Measurements from ENCODE around the gene CALY.

Gene CALY

DNA sequence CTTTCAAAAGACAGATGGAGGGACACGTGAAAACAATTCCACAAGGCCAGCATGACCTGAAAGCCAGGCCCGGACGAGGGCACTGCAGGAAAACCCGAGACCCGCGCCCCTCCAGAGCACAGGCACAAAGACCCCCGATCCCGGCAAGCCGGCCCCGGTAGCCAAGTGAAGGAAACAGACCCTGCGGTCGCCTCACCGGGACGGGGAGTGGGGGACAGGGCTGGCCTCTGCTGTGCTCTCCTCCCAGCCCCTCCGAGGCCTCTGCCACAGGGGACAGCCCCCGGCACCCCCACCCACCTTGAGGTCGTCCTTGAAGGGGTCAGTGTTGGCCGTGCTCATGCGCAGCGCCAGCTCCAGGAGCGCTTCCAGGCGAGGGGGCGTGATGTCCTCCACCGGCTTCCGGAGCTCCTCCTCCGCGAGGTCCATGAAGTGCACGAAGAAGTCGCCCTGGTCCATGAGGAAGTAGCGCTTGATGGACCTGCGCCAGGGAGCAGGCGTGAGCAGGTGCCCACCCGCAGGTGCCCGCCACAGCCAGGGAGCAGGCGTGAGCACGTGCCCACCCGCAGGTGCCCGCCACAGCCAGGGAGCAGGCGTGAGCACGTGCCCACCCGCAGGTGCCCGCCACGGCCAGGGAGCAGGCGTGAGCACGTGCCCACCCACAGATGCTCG, 48.7 kb downstream of the CALY start:
- DNase-seq (ENCODE audit: low read depth): no peak

GRCh38 chr10:133286366-133286765, 50.3 kb downstream of the CALY start:
- DNase-seq (ENCODE audit: low read depth): no peak

DNA sequence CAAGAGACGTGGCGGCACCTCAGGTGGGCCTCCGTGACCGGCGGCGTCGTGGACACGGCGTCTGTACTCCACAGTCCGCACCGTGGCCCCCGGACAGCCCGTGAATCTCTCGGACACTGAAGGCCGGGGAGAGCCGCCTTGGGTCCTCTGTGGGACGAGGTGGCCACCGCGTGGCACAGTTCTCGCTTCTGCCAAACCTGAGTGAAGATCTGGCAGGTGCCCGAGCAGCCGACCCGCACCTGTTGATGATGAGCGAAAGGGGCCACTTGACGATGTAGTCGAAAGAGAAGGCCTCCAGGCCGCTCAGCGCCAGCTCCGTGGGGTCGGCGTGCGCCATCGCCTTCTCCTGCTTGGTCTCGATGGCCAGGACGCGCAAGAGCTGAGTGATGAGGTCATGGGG, 51.5 kb downstream of the CALY start:
- no peak for DNase-seq (ENCODE audit: low read depth)

- DNase-seq (ENCODE audit: low read depth): no peak
Observed at GRCh38 chr10:133283931-133284330, 52.8 kb downstream of the CALY start.

GRCh38 chr10:133282846-133283390, 53.8 kb downstream of the CALY start:
- DNase-seq (ENCODE audit: low read depth): no peak

- DNase-seq (ENCODE audit: low read depth): no peak
Observed at GRCh38 chr10:133281628-133282372, 54.9 kb downstream of the CALY start.

DNA sequence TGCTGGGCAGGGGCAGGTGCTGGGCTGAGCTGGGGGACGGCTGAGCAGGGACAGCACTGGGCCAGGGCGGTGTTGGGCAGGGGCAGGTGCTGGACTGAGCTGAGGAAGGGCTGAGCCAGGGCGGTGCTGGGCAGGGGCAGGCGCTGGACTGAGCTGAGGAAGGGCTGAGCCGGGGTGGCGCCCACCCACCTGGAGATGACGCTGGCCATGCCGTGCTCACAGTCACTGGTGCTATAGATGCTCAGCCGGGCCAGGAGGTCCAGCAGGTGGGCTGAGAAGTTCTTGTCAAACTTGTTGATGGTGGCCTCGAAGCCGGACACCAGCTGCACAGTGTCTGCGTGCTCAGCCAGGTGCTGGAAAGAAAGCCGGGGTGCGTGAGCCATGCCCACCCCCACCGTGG, 55.6 kb downstream of the CALY start:
- DNase-seq (ENCODE audit: low read depth): no peak

DNA sequence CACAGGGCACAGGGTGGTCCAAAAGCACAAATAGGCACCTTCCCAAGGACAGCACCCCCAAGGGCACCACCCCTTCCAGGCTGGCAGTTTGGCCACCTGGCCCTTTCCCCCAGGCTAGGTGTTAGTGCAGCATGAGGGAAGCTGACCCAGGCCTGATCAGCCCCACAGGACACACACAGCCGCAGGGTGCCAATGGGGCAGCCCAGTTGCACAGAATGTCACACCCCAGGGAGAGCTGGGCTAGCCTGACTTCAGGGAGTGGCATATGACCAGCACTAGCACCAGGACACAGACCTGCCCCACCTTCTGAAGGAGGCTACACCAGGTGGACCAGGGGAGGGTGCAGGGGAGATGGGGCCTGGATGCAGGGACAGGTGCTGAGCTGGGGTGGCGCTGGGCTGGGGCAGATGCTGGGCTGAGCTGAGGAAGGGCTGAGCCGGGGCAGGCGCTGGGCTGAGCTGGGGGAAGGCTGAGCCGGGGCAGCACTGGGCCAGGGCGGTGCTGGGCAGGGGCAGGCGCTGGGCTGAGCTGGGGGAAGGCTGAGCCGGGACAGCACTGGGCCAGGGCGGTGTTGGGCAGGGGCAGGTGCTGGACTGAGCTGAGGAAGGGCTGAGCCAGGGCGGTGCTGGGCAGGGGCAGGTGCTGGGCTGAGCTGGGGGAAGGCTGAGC, 56.2 kb downstream of the CALY start:
- no peak for DNase-seq (ENCODE audit: low read depth)

- DNase-seq (ENCODE audit: low read depth): no peak
Observed at GRCh38 chr10:133279326-133280226, 57.1 kb downstream of the CALY start.

DNA sequence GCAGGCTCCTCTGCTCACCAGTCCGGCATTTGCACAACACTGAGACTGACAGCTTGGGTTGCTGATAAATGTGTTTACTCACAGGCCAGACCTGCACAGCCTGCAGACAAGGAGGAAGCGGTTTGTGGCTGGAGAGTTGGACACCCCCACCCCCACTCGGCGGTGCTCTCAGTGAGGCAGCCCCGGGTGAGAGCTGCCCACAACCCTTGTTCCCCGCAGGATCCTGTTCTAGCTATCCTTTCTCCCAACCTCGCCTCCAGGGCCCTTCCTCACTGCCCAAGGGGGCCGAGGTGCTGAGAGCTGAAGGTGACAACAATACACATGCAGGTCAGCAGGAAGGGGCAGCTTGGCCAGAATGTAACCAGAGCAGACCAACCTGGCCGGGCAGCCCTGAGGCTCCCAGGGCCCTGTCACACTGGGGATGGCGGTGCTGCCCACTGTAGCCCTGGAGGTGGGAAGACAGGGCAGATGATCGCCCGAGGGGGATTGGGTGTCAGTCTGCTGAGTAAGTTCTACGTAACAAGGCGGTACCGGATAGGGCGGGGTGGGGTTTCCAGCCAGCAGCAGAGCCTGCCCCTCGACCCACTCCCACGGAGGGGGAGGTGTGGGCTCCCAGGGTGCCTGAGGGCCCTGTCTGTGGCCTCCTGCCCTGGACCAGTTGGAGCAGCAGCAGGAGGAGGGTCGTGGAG, 58.0 kb downstream of the CALY start:
- DNase-seq (ENCODE audit: low read depth): no peak

GRCh38 chr10:133277993-133278576, 58.6 kb downstream of the CALY start:
- DNase-seq (ENCODE audit: low read depth): no peak

- DNase-seq (ENCODE audit: low read depth): no peak
Observed at GRCh38 chr10:133277277-133277992, 59.3 kb downstream of the CALY start.

- no peak for DNase-seq (ENCODE audit: low read depth)
Observed at GRCh38 chr10:133276435-133277201, 60.1 kb downstream of the CALY start, which contains the start of gene ADAM8. Gene ADAM8, minus strand, starts transcription at chr10:133276868. Its CDS starts 51 bp downstream, at chr10:133276817.

GRCh38 chr10:133276100-133276434, 60.6 kb downstream of the CALY start:
- no peak for DNase-seq (ENCODE audit: low read depth)

- no peak for DNase-seq (ENCODE audit: low read depth)
Observed at GRCh38 chr10:133275684-133276092, 61.0 kb downstream of the CALY start.

GRCh38 chr10:133274751-133275683, 61.7 kb downstream of the CALY start:
- no peak for DNase-seq (ENCODE audit: low read depth)
